ENCODE results near the gene PFAS.
A peak's percentile ranks its signal among the peaks of the same experiment; 100 is the strongest.

Gene PFAS

GRCh38 chr17:8226536-8227237 is 22.4 kb upstream of the PFAS start:
- ChIA-PET POLR2A (interaction anchor here (1.0 to 1.4 kb wide), 4 partner anchors 9 to 69 kb away, joined by 3 to 6 read pairs (median 4); partner anchors contain the start of gene SLC25A35), CTCF (interaction anchor here (1.4 to 2.0 kb wide), 2 partner anchors 18 to 20 kb away, joined by 3 to 11 read pairs; partner anchors contain the start of gene CTC1)
- H3K4me3 ChIP-seq (ENCODE audit: low read depth, low read length), result peak overlapping the region; percentile 53
- TF ChIP-seq, protein P1, sequence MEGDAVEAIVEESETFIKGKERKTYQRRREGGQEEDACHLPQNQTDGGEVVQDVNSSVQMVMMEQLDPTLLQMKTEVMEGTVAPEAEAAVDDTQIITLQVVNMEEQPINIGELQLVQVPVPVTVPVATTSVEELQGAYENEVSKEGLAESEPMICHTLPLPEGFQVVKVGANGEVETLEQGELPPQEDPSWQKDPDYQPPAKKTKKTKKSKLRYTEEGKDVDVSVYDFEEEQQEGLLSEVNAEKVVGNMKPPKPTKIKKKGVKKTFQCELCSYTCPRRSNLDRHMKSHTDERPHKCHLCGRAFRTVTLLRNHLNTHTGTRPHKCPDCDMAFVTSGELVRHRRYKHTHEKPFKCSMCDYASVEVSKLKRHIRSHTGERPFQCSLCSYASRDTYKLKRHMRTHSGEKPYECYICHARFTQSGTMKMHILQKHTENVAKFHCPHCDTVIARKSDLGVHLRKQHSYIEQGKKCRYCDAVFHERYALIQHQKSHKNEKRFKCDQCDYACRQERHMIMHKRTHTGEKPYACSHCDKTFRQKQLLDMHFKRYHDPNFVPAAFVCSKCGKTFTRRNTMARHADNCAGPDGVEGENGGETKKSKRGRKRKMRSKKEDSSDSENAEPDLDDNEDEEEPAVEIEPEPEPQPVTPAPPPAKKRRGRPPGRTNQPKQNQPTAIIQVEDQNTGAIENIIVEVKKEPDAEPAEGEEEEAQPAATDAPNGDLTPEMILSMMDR (IDR thresholded peaks at IDR 0.05; ENCODE audit: insufficient read depth, low read length, missing control alignments), result no peak
- DNase-seq (ENCODE audit: low read depth, low spot score), result no peak

DNA sequence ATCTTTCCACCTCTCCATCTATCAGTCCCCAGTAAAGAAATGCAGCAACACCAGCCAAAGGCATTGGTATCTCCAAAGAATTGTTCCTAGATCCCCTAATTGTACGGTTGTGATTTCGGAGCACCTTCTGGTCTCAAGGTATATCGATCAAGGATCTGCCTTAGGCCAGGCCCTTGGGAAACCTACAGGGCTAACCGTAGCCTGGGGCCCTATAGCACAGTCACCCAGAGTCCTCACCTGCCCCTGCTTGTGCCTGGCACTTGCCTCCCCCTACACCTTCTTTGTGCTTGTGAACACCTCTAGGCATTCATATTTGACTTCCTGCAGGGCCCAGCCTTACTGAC is 21.9 kb upstream of the PFAS start:
- TF ChIP-seq, protein P1 (IDR thresholded peaks at IDR 0.05; ENCODE audit: insufficient read depth, low read length, missing control alignments), result no peak
- ChIA-PET POLR2A (interaction anchor here (1.0 kb wide), 2 partner anchors 8 to 19 kb away, joined by 3 to 4 read pairs; no protein-coding TSS in a partner anchor), CTCF (interaction anchor here (1.4 to 2.0 kb wide), 2 partner anchors 17 to 20 kb away, joined by 3 to 11 read pairs; partner anchors contain the start of gene CTC1)
- no peak for DNase-seq (ENCODE audit: low read depth, low spot score)
- H3K4me3 ChIP-seq (ENCODE audit: low read depth, low read length), result peak overlapping the region; percentile 53

- CTCF ChIA-PET, result no interaction called here
- TF ChIP-seq, protein P1 (IDR thresholded peaks at IDR 0.05; ENCODE audit: insufficient read depth, low read length, missing control alignments), result no peak
- H3K4me3 ChIP-seq (ENCODE audit: low read depth, low read length), result no peak overlapping the region
- POLR2A ChIA-PET, result no interaction called here
- no peak for DNase-seq (ENCODE audit: low read depth, low spot score)
These were observed 17.4 kb upstream of the PFAS start for GRCh38 chr17:8231701-8232100.

DNA sequence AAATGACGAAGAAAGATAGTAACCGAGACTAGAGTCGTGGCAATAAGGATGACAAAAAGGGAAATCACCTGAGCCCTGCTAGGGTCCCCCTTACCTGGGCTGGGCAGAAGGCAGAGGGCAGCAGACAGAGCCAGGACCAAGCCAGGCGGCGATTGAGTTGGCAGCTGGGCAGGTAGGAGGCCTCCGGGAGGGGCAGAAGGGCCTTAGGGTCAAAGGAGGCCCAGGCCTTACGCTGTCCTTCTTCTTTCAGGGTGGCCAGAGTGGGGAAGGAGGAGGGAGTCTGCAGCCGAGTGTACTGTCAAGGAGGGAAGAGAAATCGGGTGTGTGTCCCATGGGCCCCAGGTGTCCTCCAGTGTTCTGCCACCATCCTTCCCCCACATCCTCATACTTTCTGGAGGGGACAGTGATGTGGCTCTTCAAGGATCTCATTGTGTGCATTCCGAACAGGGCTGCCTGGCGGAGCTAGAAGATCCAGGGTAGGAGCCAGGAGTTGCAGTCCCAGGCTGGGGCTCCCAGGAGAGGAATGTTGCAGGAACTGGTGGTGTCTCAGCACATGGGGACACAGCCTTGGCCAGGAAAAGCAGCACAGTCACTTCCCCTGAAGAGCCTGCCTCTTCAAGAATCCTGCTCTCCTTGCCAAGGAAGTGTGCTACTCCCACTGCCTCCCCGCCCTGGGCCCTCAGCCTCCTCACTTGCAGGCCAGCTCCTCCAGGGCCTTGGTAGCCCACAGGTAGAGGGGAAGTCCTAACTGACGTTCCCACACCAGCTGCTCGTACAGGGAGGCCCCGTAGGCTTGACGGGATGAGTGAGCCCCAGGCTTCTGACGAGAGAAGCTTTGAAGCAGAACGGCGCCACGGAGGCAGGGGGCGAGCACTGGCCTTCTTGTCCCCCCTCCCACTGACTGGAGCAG is 14.5 kb upstream of the PFAS start:
- POLR2A ChIA-PET, result interaction anchor here (0.6 kb wide), 1 partner anchor 8 kb away, joined by 3 read pairs; no protein-coding TSS in a partner anchor
- no peak for DNase-seq (ENCODE audit: low read depth, low spot score)
- no peak overlapping the region for H3K4me3 ChIP-seq (ENCODE audit: low read depth, low read length)
- TF ChIP-seq, protein P1 (IDR thresholded peaks at IDR 0.05; ENCODE audit: insufficient read depth, low read length, missing control alignments), result no peak
- CTCF ChIA-PET, result no interaction called here

DNA sequence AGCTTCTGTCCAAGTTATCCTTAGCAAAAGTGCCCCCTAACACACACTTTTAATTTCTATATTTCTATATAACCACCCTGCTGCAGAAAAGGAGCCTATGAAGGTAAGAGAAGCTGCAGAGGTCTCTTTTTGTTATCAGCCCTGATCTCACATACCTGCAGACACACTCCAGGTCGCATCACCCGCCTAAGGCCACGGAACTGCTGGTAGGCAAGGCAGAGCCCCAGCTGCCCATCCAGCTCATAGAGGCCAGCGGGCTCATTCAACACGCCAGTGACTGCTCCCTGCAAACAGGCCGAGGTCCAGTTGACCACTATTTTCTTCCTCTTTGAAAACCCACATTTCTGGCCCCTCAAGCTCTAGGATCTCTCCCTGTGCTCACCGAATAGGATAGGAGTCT is 13.4 kb upstream of the PFAS start:
- ChIA-PET CTCF (interaction anchor here (0.7 kb wide), 1 partner anchor 65 kb away, joined by 3 read pairs; no protein-coding TSS in a partner anchor), POLR2A (interaction anchor here (0.6 to 0.7 kb wide), 2 partner anchors 9 to 11 kb away, joined by 3 read pairs; no protein-coding TSS in a partner anchor)
- no peak overlapping the region for H3K4me3 ChIP-seq (ENCODE audit: low read depth, low read length)
- TF ChIP-seq, protein P1 (IDR thresholded peaks at IDR 0.05; ENCODE audit: insufficient read depth, low read length, missing control alignments), result no peak
- DNase-seq (ENCODE audit: low read depth, low spot score), result no peak

GRCh38 chr17:8237175-8237574 is 11.9 kb upstream of the PFAS start:
- TF ChIP-seq, protein P1 (IDR thresholded peaks at IDR 0.05; ENCODE audit: insufficient read depth, low read length, missing control alignments), result no peak
- H3K4me3 ChIP-seq (ENCODE audit: low read depth, low read length), result no peak overlapping the region
- no peak for DNase-seq (ENCODE audit: low read depth, low spot score)
- POLR2A ChIA-PET, result no interaction called here
- CTCF ChIA-PET, result interaction anchor here (0.6 to 1.2 kb wide), 2 partner anchors 8 to 112 kb away, joined by 3 to 4 read pairs; no protein-coding TSS in a partner anchor

Data from AG04449 (cell line).